HAP-1 (cell line): ENCODE measurements around the gene MYL2.

ENCODE experiments used
- DNase-seq, 2 experiments: peaks; one replicate each; pipeline ENCODE4 v3.0.0-alpha.2; 2016 to 2020; ENCODE audit warnings: low spot score in 2 of 2
- H3K27me3 ChIP-seq: fragments of 250-450 bp; sonication (Bioruptor Pico); 2 replicates; pipeline ENCODE4 v1.5.1; 2020; ENCODE audit warnings: low read depth, mild to moderate bottlenecking, moderate library complexity
- H3K36me3 ChIP-seq: fragments of 250-450 bp; sonication (Bioruptor Pico); replicated peaks from 2 replicates; pipeline ENCODE4 v1.5.1; 2020; ENCODE audit warnings: mild to moderate bottlenecking
- H3K4me1 ChIP-seq: fragments of 250-450 bp; sonication (Bioruptor Pico); 2 replicates; pipeline ENCODE4 v1.5.1; 2020; ENCODE audit warnings: mild to moderate bottlenecking
- H3K4me3 ChIP-seq: fragments of 250-450 bp; sonication (Bioruptor Pico); 2 replicates; pipeline ENCODE4 v1.5.1; 2020; ENCODE audit warnings: mild to moderate bottlenecking, moderate library complexity
- H3K9me3 ChIP-seq: fragments of 250-450 bp; sonication (Bioruptor Pico); 2 replicates; pipeline ENCODE4 v1.5.1; 2020; ENCODE audit warnings: mild to moderate bottlenecking, moderate library complexity
- in situ Hi-C: fragments of 300-500 bp; cut with MboI; formaldehyde crosslinking; loops from 3 replicates; pipeline ENCODE4 v1.14.3; 2020; ENCODE audit warnings: low sequenced_read_pairs, inconsistent platforms, mixed read lengths

The MYL2 gene

DNA sequence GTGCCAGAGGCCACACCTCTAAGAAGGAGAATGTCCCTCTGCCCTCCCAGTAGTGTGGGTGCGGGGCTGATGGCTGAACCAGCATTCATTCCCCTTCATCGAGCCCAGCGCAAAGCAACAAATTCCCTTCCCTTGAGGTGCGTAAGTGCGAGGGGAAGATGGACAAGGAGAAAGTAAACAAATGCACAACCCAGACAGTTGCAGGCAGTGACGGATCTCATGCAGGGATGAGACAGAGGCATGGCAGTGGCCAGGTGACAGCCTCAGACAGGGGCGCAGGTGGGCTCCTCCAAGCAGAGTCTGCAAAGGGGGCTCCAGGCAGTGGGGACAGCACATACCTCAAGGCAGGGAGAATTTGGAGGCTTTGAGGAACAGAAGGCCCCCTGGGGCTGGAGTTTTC, 2.3 kb upstream of the MYL2 start:
- in situ Hi-C loops: no loop called here
- Histone ChIP-seq H3K9me3 (no peaks in the 10 kb centered on the region), H3K36me3 (no peaks in the 10 kb centered on the region), H3K4me1 (no peaks in the 10 kb centered on the region), H3K27me3 (no peaks in the 10 kb centered on the region; the same call in 1 of the 2 replicates), H3K4me3 (no peak overlapping the region)
- DNase-seq: no peak

DNA sequence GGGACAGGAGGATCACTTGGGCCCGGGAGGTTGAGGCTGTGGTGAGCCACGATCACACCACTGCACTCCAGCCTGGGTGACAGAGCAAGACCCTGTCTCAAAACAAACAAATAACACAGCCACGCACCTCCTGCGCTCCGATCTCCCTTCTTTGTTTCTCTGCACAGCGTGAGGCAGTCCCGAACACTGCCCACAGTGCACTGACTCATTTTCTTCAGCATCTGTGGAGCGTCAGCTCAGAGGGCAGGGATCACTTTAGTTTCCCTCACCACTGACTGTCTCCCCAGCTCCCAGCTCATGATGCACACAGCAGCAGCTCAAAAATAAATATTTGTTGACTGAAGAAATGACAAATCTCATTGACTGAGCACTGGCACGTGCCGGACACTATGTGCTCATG, 883 bp upstream of the MYL2 start:
- Histone ChIP-seq H3K4me3 (no peak overlapping the region), H3K27me3 (no peaks in the 10 kb centered on the region), H3K4me1 (no peaks in the 10 kb centered on the region), H3K9me3 (no peaks in the 10 kb centered on the region), H3K36me3 (no peaks in the 10 kb centered on the region)
- DNase-seq: no peak
- in situ Hi-C loops: no loop called here

DNA sequence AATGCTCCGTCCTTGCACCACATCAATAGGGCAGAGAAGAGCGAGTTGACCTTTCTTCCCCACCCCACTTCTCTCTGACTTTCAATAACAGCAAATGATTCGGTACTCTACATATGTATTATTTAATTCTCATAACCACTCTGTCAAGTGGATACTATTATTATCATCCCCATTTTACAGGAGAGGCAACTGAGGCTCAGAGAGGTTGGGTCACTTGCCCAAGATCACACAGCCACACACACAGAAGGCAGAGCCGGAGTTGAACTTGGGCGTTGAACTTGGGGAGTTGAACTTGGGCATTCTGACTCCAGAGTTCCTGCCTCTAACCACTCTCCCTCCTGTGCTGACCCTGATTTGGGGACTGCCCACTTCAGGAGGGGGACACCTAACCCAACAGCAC, 659 bp downstream of the MYL2 start:
- no peak overlapping the region for H3K4me3 ChIP-seq
- in situ Hi-C loops: no loop called here
- H3K36me3 ChIP-seq: no peaks in the 10 kb centered on the region
- H3K4me1 ChIP-seq: no peaks in the 10 kb centered on the region
- H3K27me3 ChIP-seq: no peaks in the 10 kb centered on the region
- no peak for DNase-seq
- H3K9me3 ChIP-seq: no peaks in the 10 kb centered on the region

GRCh38 chr12:110917961-110918360, 2.4 kb downstream of the MYL2 start:
- in situ Hi-C loops: no loop called here
- H3K9me3 ChIP-seq: no peaks in the 10 kb centered on the region
- H3K4me1 ChIP-seq: no peaks in the 10 kb centered on the region
- H3K36me3 ChIP-seq: no peaks in the 10 kb centered on the region
- DNase-seq: no peak
- H3K27me3 ChIP-seq: no peaks in the 10 kb centered on the region
- H3K4me3 ChIP-seq: no peak overlapping the region

DNA sequence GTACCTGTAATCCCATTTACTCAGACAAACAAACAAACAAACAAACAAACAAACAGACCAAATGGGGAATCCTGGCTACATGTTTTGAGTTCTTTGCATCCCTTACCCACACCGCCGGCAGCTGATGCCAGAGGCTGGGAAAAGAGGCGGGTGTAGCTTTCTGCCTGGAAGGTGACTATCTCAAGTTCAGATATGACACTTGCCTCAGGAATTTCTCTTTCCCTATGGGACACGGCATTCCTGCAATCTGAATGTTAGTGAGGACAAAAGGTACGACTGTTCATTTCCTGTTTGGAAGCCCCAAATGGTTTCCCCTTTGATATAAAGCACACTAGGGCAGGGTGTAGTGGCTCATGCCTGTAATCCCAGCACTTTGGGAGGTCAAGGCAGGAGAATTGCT, 2.9 kb downstream of the MYL2 start:
- no peaks in the 10 kb centered on the region for H3K9me3 ChIP-seq
- in situ Hi-C loops: no loop called here

DNA sequence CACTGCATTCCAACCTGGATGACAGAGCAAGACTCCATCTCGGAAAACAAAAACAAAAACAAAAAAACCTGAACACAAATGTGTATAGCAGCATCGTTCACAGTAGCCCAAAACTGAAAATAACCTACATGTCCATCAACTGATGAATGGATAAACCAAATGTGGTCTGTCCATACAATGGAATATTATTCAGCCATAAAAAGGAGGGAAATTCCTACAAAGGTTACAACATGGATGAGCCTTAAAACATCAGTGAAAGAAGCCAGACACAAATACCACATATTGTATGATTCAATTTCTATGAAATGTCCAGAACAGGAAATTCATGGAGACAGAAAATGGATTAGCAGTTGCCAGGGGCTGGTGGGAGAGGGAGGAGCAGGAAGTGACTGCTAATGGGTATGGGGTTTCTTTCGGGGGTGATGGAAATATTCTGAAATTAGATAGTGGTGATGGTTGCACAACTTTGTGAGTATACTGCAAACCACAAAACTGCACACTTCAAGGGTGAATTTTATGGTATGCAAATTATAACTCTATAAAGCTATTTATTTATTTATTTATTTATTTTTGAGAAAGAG, 4.0 kb downstream of the MYL2 start:
- no peaks in the 10 kb centered on the region for H3K9me3 ChIP-seq
- H3K4me1 ChIP-seq: no peaks in the 10 kb centered on the region
- H3K4me3 ChIP-seq: no peak overlapping the region
- in situ Hi-C loops: no loop called here
- DNase-seq: no peak
- no peaks in the 10 kb centered on the region for H3K36me3 ChIP-seq
- H3K27me3 ChIP-seq: no peaks in the 10 kb centered on the region

More for the DNA sequence above, 2.9 kb downstream of the MYL2 start:
- no peak for DNase-seq
- no peaks in the 10 kb centered on the region for H3K27me3 ChIP-seq
- H3K36me3 ChIP-seq: no peaks in the 10 kb centered on the region
- no peak overlapping the region for H3K4me3 ChIP-seq
- H3K4me1 ChIP-seq: no peaks in the 10 kb centered on the region

DNA sequence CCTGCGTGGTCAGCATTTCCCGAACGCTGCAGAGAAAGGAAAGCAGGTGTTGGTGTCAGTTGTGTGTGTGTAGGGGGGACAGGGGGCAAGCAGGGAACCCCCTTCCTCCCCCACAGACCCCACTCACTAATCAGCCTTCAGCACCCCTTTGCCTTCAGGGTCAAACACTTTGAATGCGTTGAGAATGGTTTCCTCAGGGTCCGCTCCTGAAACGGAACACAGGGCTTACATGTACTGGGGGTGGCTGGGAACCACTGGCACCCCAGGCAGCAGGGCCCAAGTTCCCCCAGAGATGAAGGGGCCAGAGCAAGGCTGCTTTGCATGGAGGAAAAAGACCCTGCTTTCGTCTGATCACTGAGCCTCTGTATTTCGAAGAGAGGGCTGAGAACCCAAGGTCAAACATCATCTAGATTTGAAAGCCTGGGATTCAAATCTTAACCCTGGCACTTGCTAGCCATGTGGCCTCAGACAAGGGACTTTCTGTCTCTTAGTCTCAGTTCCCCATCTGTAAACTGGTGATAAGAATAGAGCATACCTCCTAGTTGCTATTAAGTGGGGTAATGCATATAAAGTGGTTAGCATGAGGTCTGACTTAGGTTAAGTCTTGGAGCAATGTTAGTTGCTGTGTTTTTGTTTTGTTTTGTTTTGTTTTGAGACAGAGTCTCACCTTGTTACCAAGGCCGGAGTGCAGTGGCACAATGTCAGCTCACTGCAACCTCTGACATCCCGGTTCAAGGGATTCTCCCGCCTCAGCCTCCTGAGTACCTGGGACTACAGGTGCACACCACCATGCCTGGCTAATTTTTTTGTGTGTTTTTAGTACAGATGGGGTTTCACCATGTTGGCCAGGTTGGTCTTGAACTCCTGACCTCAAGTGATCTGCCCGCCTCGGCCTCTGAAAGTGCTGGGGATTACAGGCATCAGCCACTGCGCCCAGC, 7.0 kb downstream of the MYL2 start:
- no peaks in the 10 kb centered on the region for H3K4me1 ChIP-seq
- DNase-seq: no peak
- H3K4me3 ChIP-seq: no peak overlapping the region

GRCh38 chr12:110912263-110912662, 8.1 kb downstream of the MYL2 start:
- Histone ChIP-seq H3K36me3 (no peaks in the 10 kb centered on the region), H3K4me3 (no peak overlapping the region), H3K27me3 (no peaks in the 10 kb centered on the region), H3K9me3 (no peaks in the 10 kb centered on the region), H3K4me1 (no peaks in the 10 kb centered on the region)
- DNase-seq: no peak
- in situ Hi-C loops: no loop called here

More for the DNA sequence above, 7.0 kb downstream of the MYL2 start:
- no peaks in the 10 kb centered on the region for H3K27me3 ChIP-seq
- in situ Hi-C loops: no loop called here
- no peaks in the 10 kb centered on the region for H3K36me3 ChIP-seq
- no peaks in the 10 kb centered on the region for H3K9me3 ChIP-seq

DNA sequence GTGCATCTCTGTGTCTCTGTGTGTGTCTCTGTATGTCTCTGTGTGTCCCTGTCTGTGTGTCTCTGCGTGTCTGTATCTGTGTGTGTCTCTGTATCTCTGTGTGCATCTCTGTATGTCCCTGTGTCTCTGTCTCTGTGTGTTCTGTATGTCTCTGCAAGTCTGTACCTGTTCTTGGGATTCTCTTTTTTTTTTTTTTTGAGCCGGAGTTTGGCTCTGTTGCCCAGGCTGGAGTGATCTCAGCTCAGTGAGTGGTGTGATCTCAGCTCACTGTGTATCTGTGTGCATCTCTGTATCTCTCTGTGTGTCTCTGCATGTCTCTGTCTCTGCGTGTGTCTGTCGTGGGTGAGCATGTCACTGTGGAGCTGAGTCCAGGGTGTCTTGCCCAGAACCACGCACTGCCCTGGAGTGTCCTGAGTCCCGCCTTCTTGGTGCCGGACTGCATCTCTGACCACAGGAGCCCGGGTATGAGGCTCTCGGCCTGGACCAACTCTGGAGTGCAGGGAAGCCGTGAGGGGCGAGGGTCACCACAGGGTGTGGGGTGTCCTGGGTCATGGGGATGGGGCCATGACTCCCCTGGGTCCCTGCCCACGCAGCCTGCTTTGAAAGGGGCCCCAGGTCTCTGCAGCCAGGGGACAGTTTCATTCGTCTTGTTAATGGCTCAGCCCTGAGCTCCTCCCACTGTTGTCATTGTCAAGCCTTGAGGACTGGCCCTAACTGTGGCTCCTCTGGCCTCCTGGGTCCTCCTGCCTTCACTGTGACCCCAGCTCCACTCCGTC, 11.8 kb downstream of the MYL2 start:
- H3K36me3 ChIP-seq: no peaks in the 10 kb centered on the region
- no peaks in the 10 kb centered on the region for H3K4me1 ChIP-seq
- H3K4me3 ChIP-seq: no peak overlapping the region
- H3K9me3 ChIP-seq: no peaks in the 10 kb centered on the region
- in situ Hi-C loops: no loop called here
- no peak for DNase-seq
- H3K27me3 ChIP-seq: no peaks in the 10 kb centered on the region

GRCh38 chr12:110907583-110907982, 12.8 kb downstream of the MYL2 start:
- no peak for DNase-seq
- in situ Hi-C loops: no loop called here

GRCh38 chr12:110906985-110907384, 13.4 kb downstream of the MYL2 start:
- H3K36me3 ChIP-seq: no peaks in the 10 kb centered on the region
- no peaks in the 10 kb centered on the region for H3K9me3 ChIP-seq
- no peak for DNase-seq
- H3K27me3 ChIP-seq: no peaks in the 10 kb centered on the region
- no peak overlapping the region for H3K4me3 ChIP-seq
- no peaks in the 10 kb centered on the region for H3K4me1 ChIP-seq
- in situ Hi-C loops: no loop called here

More at GRCh38 chr12:110907583-110907982, 12.8 kb downstream of the MYL2 start:
- H3K9me3 ChIP-seq: no peaks in the 10 kb centered on the region
- H3K36me3 ChIP-seq: no peaks in the 10 kb centered on the region
- H3K27me3 ChIP-seq: no peaks in the 10 kb centered on the region
- no peaks in the 10 kb centered on the region for H3K4me1 ChIP-seq
- H3K4me3 ChIP-seq: no peak overlapping the region

DNA sequence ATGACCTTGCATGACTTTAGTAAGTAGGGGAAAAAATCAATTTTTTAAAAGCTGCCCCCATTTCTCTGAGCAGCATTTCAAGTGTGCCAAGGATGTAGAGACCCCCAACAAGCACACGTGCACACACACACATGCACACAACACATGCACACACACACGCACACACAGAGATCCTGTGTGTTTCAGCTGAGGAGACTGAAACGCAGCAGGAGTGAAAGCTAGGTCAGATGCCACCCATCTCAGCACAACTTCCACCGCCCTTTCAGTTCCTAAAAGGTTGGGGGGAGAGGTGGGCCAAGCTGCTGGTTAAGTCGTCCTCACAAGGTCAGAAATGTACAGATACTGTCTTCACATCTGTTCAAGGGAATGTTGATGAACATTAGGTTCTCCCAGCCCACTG, 13.9 kb downstream of the MYL2 start:
- H3K4me3 ChIP-seq: no peak overlapping the region

DNA sequence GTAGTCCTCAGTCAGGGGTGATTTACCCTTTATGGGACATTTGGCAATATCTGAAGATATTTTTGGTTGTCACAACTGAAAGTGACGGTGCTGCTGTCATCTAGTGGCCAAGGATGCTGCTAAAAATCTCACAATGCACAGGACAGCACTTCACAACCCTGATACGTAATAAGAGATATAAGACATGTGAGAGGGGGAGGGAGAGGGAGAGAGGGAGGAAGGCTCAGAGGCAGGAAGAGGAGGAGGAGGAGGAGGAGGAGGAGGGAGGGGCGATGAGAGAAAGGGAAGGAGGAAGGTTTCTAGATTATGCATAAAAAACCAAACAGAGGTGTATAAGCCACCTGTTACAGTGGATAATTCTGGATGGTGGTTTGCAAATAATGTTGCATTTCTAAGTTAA, 14.3 kb downstream of the MYL2 start:
- in situ Hi-C loops: no loop called here
- DNase-seq: no peak
- H3K4me3 ChIP-seq: no peak overlapping the region
- no peaks in the 10 kb centered on the region for H3K27me3 ChIP-seq
- no peaks in the 10 kb centered on the region for H3K36me3 ChIP-seq
- no peaks in the 10 kb centered on the region for H3K9me3 ChIP-seq
- H3K4me1 ChIP-seq: no peaks in the 10 kb centered on the region

More for the DNA sequence above, 13.9 kb downstream of the MYL2 start:
- Histone ChIP-seq H3K4me1 (no peaks in the 10 kb centered on the region), H3K9me3 (no peaks in the 10 kb centered on the region), H3K27me3 (no peaks in the 10 kb centered on the region), H3K36me3 (no peaks in the 10 kb centered on the region)
- no peak for DNase-seq
- in situ Hi-C loops: no loop called here

DNA sequence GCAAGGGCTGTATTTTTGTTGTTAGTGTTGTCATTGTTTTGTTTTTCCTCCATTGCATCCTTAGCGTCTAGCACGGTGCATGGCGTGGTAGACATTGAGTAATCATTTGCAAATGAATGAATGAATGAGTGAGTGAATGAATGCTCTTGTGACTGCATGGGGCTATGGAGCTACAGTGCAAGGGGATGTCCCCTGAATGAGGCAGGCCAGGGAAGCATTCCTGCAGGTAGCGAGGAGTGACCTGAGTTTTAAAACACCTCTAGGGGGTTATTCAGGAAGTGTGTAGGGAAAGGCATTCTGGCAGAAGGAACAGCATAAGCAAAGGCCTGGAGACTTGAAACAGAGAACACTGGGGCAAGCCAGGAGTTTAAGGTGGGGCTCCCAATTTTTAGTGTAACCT, 16.9 kb downstream of the MYL2 start:
- no peaks in the 10 kb centered on the region for H3K36me3 ChIP-seq
- in situ Hi-C loops: no loop called here
- H3K27me3 ChIP-seq: no peaks in the 10 kb centered on the region
- no peak for DNase-seq
- H3K4me1 ChIP-seq: no peaks in the 10 kb centered on the region
- no peak overlapping the region for H3K4me3 ChIP-seq
- no peaks in the 10 kb centered on the region for H3K9me3 ChIP-seq
